DMS79 (cell line): ENCODE measurements around the gene AGAP1.

Experiments used
- DNase-seq: peaks from one replicate; lab custom pipeline; 2025; lab: John Stamatoyannopoulos, UW

Gene AGAP1

GRCh38 chr2:235711527-235711926 is 217.7 kb downstream of the AGAP1 start:
- DNase-seq: no peak

GRCh38 chr2:235712176-235712575 is 218.3 kb downstream of the AGAP1 start:
- no peak for DNase-seq

- DNase-seq: peak; percentile 23
Measured at GRCh38 chr2:235713189-235713588, 219.3 kb downstream of the AGAP1 start.

DNA sequence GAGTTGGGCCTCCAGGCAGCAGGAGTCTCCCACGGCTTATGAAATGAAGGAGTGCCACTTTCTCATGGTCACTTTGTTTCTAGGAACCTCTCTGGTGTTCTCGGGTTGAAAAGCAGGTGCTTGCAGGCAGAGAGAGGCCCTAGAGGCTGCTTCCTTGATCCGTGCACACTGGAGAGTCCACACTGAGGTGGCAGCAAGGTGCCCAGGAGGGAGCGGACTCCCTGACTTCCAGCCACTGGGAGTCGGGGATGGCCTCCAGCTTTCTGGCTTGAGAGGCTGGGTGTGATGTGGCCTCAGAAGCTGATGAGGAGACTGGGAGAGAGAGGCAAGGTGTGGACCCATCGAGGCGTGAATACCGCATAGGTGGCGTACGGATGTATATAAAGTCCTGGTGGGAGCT is 221.8 kb downstream of the AGAP1 start:
- DNase-seq: no peak

DNA sequence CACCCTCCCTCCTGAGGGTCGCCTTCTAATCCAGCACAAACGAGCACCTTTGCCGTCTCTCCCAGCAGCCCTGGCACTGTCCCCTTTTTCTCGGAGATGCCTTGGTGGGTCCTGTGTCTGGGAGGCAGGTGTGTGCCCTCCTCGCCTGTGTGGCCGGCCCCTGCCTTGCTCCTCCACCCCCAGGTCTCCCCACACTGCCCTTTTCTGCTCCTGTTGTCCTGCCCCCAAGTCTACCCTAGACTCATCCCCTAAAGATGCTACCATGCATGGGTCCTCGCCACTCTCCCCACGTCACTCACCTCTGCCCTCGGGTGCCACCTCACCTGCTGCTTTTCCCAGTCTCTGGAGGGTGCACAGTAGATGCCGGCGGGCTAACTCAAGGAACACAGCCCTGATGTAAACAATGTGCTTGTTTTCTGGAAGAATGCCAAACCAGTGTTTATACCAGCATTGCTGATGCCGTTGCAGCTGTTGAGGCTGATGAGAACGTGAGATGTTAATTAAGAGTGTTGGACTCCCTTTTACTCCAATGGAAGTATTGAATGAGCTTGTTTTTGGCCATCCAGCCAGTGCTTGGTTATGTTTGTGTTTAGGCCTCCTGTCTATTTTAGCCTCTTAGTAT is 223.1 kb downstream of the AGAP1 start:
- DNase-seq: peak; percentile 87

GRCh38 chr2:235719146-235719942 is 225.5 kb downstream of the AGAP1 start:
- DNase-seq: no peak

DNA sequence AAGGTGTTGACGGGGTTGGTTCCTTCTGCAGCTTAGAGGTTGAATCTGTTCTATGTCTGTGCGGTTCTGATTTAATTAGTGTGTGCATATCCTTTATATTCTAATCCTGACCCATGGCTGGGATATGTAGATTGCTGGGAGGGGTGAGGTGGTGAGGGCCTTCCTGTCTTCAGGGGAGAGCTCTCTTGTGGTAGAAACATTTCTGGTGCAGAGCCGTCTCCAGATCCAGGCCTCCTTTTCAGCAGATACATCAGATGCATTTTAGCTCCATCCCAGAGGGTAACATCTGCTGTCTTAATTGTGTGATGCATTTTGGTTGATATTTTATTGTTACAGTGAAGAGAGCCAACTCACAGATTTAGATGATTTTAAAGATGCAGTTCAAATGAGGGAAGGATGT is 227.8 kb downstream of the AGAP1 start:
- no peak for DNase-seq

DNA sequence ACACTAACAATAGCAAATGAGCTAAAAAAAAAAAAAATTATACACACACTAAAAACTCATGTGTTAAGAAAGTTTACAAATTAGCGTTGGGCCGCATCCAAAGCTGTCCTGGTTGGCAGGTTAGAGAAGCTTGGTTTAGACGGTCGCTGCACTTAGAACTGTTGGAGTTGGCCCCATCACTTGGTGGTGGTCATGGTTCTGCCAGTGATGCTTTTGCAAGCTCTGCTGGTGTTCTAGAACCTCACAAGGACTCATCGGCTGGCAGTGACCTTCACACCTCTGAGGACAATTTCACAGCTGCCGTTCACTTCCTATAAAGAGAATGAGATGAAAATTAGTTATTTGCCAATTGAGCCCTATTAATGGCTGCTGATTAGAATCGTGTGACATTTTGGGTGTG is 229.0 kb downstream of the AGAP1 start:
- DNase-seq: no peak

DNA sequence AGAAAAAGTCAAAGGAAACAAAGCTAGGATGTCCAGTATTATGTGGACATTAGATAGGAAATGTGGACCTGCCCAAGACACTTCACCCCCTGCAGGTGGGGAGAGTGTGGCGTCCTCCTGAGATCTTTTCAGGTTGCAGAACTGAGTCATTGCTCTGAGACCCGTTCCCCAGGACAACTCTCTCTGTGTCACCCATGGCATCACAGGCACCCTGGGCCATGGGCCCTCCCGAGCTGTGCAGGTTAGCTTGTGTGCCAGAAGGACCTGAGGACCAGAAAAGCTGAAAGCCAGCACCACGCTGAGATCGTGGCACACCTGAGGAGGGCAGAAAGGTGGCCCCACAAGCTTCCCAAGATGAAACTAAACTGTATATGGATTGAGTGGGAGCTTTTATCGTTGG is 229.5 kb downstream of the AGAP1 start:
- DNase-seq: no peak

GRCh38 chr2:235723811-235724465 is 230.1 kb downstream of the AGAP1 start:
- no peak for DNase-seq

DNA sequence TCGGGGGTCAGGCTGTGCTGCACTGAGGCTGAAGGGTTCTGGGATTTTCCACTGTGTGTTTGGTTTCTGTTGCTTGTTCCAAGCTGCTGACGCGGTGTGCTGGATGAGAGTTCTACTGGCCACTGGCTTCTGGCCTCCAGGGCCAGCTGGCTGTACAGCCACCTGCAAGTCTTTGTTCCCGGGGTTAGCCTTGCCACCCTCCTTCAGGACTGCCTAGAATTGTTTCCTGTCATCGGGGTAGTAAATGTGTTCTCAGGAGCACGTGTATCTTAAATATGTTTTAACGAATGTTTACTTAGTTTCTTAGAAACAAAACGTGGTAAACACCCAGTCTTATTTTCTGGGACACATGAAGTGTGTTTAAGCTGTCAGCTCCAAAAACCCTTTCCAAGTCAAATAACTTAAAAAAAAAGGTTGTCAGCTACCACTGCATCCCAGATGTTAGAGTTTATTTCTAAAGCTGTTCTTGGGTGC is 231.2 kb downstream of the AGAP1 start:
- no peak for DNase-seq

GRCh38 chr2:235725841-235726240 is 232.0 kb downstream of the AGAP1 start:
- no peak for DNase-seq

DNA sequence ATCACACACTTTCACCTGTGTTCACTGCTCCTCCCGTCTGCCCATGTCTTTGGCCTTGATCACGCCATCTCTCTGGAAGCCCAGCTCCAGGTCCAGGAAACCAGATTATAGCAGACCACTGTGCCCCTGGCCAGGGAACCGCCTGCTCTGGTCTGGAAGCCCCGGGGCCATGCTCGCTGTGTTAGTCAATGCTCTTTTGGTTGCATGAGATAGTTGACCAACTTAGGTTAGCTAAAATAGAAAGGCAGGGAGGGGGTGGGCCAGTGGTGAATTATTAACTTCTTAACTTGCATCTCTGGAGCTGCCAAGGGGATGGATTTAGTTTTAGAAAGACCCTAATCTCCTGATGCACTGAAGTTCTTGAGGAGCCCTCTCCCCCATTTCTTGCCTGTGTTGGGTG is 232.7 kb downstream of the AGAP1 start:
- no peak for DNase-seq

GRCh38 chr2:235727174-235727573 is 233.3 kb downstream of the AGAP1 start:
- no peak for DNase-seq

GRCh38 chr2:235727891-235728799 is 234.3 kb downstream of the AGAP1 start:
- DNase-seq: no peak

DNA sequence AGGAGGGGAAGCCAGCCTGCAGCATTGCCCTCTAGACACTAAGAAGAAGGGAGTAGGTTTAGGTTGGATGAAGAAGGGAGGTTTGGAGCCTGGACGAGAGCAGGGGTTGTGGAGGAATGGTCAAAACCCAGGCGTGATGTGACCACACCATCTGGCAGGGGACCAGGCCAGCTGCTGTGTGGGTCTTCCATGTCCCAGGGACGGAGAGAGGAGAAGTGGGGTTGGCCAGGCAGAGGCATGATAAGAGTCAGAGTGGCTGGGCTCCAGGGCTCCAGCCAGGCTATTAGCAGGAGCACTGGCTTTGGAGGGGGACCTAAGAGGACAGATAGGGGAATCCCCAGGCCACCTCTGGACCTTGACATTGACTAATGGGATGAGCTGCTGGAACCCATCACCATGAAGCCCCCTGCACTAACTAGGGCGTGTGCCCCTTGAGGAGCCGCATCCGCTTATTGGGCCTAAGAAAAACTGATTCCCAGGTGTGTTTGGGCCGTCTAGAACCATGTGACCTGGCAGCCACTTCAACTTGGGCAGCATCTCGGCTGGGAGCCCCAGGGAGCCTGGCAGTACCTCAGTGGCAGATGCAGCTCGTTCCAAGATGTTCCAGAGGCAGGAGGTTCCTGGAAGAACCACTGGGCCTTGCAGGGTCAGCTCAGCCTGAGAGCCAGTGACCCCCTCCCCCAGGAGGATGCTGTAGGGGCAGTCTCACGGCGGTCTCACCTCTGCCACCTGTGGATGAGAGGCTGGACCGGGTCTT is 235.1 kb downstream of the AGAP1 start:
- no peak for DNase-seq

GRCh38 chr2:235729557-235729947 is 235.7 kb downstream of the AGAP1 start:
- no peak for DNase-seq

GRCh38 chr2:235730115-235730514 is 236.3 kb downstream of the AGAP1 start:
- no peak for DNase-seq

DNA sequence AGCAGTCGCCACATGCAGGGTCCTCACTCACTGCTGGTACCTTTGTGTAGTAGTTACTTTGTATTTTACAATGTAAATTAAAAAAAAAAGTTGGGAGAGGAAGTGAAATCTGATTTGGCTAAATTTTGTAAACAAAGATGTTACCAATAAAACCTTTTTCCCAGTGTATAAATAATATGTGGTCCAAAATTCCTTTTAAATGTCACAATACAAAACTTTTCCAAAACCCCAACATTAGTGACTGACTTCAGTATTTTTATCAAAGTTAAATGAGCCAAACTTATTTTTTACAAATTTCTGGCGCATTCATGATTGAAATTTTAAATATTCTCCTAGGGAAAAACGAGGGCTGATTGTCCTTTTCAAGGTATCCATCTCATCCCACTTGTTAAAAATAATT is 239.9 kb downstream of the AGAP1 start:
- DNase-seq: no peak

- no peak for DNase-seq
Measured at GRCh38 chr2:235734168-235734567, 240.3 kb downstream of the AGAP1 start.

GRCh38 chr2:235734688-235735231 is 240.9 kb downstream of the AGAP1 start:
- no peak for DNase-seq
